Kidney (tissue), 14 donors: ENCODE measurements around the gene ISYNA1. TPM values are rescaled to one million over a fixed set of nuclear protein-coding genes. Genes with fewer than 3 reads are reported as not detected.

ENCODE experiments used
- DNase-seq, 5 donors: peaks; one replicate each; pipeline ENCODE4 v3.0.0-alpha.2; 2013 to 2020
- FAIRE-seq: peaks from 2 replicates; lab custom pipeline; 2012; peaks lifted over from hg19 to GRCh38; lab: Jason Lieb, UNC
- H3K27ac ChIP-seq, 2 donors: one replicate each; pipeline ENCODE4 v1.7.0; 2013; ENCODE audit warnings: low read depth in 2 of 2, low read length in 2 of 2, inconsistent platforms in 1 of 2
- H3K27me3 ChIP-seq: one replicate; pipeline ENCODE4 v1.7.1; 2013; ENCODE audit warnings: low read length, inconsistent platforms; ENCODE audit not compliant: control insufficient read depth, insufficient read depth
- H3K36me3 ChIP-seq, 3 donors: one replicate each; pipeline versions ENCODE4 v1.7.0 to v1.7.1; 2013; ENCODE audit warnings: low read length in 3 of 3, control low read depth in 1 of 3, inconsistent platforms in 1 of 3; ENCODE audit not compliant: insufficient read depth in 3 of 3, control insufficient read depth in 2 of 3
- H3K4me1 ChIP-seq, 3 donors: one replicate each; pipeline versions ENCODE4 v1.7.0 to v1.7.1; 2013; ENCODE audit warnings: low read length in 3 of 3, inconsistent platforms in 1 of 3, low read depth in 1 of 3; ENCODE audit not compliant: control insufficient read depth in 2 of 3, insufficient read depth in 2 of 3
- H3K4me3 ChIP-seq, 3 donors: one replicate each; pipeline versions ENCODE4 v1.7.0 to v1.8.1; 2013; ENCODE audit warnings: low read length in 3 of 3, control low read depth in 1 of 3, inconsistent platforms in 1 of 3
- H3K9ac ChIP-seq, 3 donors: one replicate each; pipeline versions ENCODE4 v1.7.0 to v1.7.1; 2013; ENCODE audit warnings: low read length in 3 of 3, control low read depth in 1 of 3, inconsistent platforms in 1 of 3
- H3K9me3 ChIP-seq, 3 donors: one replicate each; pipeline versions ENCODE4 v1.7.0 to v1.7.1; 2013; ENCODE audit warnings: low read length in 3 of 3, control low read depth in 1 of 3, inconsistent platforms in 1 of 3; ENCODE audit not compliant: control insufficient read depth in 2 of 3, insufficient read depth in 1 of 3
- CTCF ChIP-seq: IDR thresholded peaks from 3 replicates; pipeline ENCODE4 v1.5.1; 2012; ENCODE audit warnings: mild to moderate bottlenecking, moderate library complexity, borderline replicate concordance; ENCODE audit not compliant: insufficient read depth; ENCODE audit errors: extremely low read depth
- intact Hi-C: fragments of 100-400 bp; cut with DNase I; formaldehyde crosslinking; loops from one replicate; pipeline ENCODE4 v1.11.1; 2022
- polyA plus RNA-seq: library from polyadenylated mRNA; stranded (reverse); fragments of 350-450 nt; fragmentation: Illumina TruSeq; extraction: RNeasy Lipid Tissue Mini Kit (QIAGEN cat#74804); gene quantifications from one replicate; pipeline ENCODE4 v1.2.3, GENCODE V29; 2014; ENCODE audit warnings: low read depth, low replicate concordance; ENCODE audit not compliant: insufficient read depth
- total RNA-seq: library from RNA; stranded (reverse); fragmentation: NEBNext Ultra II Directional; extraction: Animal tissue kit (Norgen Biotek cat#: 25700); gene quantifications from one replicate; pipeline ENCODE4 v1.2.1, GENCODE V29; 2021
- donor health status: control.
- donor health status: control.
- donor health status: control.
- donor health status: control.
- donor health status: control.
- donor health status: DM: yes; HTN: yes; CAD: no.
- donor health status: Normal renal cell carcinoma (clear cell type).

The ISYNA1 gene
- total and polyA plus RNA-seq, 2 donors from 2014 or later, result 68.6 to 101 TPM

DNA sequence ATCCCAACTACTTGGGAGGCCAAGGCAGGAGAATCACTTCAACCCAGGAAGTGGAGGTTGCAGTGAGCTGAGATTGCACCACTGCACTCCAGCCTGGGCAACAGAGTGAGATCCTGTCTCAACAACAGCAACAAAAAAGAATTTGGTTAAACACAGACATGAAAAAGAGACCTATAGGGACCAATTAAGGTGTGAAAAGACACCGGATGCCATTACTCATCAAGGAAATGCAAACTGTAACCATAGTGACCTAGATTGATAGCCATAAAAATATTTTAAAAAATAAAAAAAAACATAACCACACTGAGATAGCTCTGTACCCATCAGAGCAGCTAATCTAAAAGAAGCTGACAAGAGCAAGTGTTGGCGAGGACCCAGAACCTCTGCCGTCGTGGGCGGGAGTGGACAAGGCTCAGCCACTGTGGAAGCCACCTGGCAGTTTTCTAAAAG lies 37.1 kb upstream of the ISYNA1 start:
- H3K36me3 ChIP-seq, result no peaks in the 10 kb centered on the region
- no peaks in the 10 kb centered on the region for H3K27me3 ChIP-seq
- no peak overlapping the region for H3K27ac ChIP-seq
- DNase-seq, result no peak
- no peak for TF ChIP-seq CTCF
- peaks cover 0 to 43% (median 23%) of the 10 kb centered on the region in 3 donors for H3K4me1 ChIP-seq
- no peak overlapping the region for H3K4me3 ChIP-seq
- intact Hi-C loops, result no loop called here
- FAIRE-seq, result no peak
- H3K9ac ChIP-seq, result no peak overlapping the region
- H3K9me3 ChIP-seq, result no peaks in the 10 kb centered on the region

- intact Hi-C loops, result no loop called here
- no peak overlapping the region for H3K4me3 ChIP-seq
- H3K27ac ChIP-seq, result no peak overlapping the region
- no peaks in the 10 kb centered on the region for H3K9me3 ChIP-seq
- no peak for DNase-seq
- no peaks in the 10 kb centered on the region for H3K36me3 ChIP-seq
- no peaks in the 10 kb centered on the region for H3K27me3 ChIP-seq
- H3K4me1 ChIP-seq, result peaks cover 0 to 44% (median 23%) of the 10 kb centered on the region in 3 donors
- TF ChIP-seq CTCF, result no peak
- H3K9ac ChIP-seq, result no peak overlapping the region
- FAIRE-seq, result no peak
These were observed 36.5 kb upstream of the ISYNA1 start for GRCh38 chr19:18474366-18474887.

- DNase-seq (peak in 1 of 5 donors; percentile 33), FAIRE-seq (no peak)
- no peaks in the 10 kb centered on the region for H3K27me3 ChIP-seq
- H3K4me3 ChIP-seq, result no peak overlapping the region
- H3K4me1 ChIP-seq, result peaks cover 0 to 45% (median 23%) of the 10 kb centered on the region in 3 donors
- H3K9me3 ChIP-seq, result no peaks in the 10 kb centered on the region
- intact Hi-C loops, result no loop called here
- TF ChIP-seq CTCF, result no peak
- no peak overlapping the region for H3K27ac ChIP-seq
- H3K9ac ChIP-seq, result no peak overlapping the region
- H3K36me3 ChIP-seq, result no peaks in the 10 kb centered on the region
These were observed 35.8 kb upstream of the ISYNA1 start for GRCh38 chr19:18473706-18474087.
